Fibroblast of skin of back (primary cell): Measurements from ENCODE around the gene VANGL2.
A peak's percentile ranks its signal among the peaks of the same experiment; 100 is the strongest.

Source experiments
- DNase-seq: peaks from one replicate; pipeline ENCODE4 v3.0.0-alpha.2; 2013

Gene VANGL2

DNA sequence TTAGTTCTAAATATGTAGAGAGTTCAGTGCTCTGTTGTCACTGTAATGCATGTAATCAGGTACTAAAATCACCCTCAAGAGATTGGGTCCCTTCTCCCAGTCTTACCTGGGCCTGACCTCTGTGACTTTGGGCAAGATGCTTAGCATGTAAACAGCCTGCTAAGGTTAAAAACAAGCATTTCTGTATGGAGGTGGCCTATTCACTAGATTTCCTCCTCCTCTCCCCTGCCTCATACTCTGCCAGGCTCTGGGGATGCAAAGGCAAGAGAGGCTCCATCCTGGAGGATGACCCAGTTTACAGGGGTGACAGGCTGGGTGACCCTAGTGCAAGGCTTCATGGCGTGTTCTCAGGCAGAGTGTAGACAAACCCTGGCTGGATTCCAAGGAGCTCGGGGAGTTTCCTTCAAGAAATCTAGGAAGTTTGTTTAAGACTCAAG is 28.8 kb downstream of the VANGL2 start:
- no peak for DNase-seq

GRCh38 chr1:160429702-160430535 is 29.6 kb downstream of the VANGL2 start:
- no peak for DNase-seq

DNA sequence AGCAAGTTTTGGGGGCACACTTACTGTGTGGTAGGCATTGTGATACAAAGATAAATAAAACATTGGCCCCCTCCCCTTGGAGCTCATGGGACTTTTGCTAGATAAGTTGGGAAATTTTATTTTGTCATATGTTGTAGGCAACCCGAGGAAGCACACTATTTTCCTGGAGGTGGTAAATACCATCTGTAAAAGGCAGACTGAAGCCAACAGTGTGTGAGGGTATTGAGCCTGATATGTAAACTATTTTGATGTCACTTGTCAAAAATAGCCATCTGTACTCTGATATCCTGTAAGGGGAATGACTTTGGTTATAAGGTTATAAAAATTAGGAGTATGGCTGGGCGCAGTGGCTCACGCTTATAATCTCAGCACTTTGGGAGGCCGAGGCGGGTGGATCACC is 30.6 kb downstream of the VANGL2 start:
- no peak for DNase-seq

- no peak for DNase-seq
Observed at GRCh38 chr1:160431571-160431970, 31.2 kb downstream of the VANGL2 start.

DNA sequence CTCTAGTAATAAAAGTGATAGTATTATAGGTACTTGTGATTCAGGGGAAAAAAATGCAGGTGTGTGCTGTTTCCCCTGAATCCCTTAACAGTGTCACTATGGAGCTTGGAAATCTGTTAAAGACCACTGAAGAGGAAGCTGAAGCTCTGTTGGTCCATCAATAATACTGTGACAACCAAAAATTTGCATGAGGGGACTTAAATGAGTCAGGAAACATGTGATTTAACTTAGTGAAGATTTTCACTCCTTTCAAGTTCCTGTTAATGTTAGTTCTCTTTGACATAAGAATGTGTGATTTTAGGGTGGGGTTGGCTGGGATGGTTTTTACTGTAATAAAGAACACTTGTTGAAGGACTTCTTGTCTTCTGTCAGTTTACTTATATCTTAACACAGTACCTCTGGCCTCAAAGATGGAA is 32.0 kb downstream of the VANGL2 start:
- no peak for DNase-seq

GRCh38 chr1:160436966-160437365 is 36.6 kb downstream of the VANGL2 start:
- no peak for DNase-seq

DNA sequence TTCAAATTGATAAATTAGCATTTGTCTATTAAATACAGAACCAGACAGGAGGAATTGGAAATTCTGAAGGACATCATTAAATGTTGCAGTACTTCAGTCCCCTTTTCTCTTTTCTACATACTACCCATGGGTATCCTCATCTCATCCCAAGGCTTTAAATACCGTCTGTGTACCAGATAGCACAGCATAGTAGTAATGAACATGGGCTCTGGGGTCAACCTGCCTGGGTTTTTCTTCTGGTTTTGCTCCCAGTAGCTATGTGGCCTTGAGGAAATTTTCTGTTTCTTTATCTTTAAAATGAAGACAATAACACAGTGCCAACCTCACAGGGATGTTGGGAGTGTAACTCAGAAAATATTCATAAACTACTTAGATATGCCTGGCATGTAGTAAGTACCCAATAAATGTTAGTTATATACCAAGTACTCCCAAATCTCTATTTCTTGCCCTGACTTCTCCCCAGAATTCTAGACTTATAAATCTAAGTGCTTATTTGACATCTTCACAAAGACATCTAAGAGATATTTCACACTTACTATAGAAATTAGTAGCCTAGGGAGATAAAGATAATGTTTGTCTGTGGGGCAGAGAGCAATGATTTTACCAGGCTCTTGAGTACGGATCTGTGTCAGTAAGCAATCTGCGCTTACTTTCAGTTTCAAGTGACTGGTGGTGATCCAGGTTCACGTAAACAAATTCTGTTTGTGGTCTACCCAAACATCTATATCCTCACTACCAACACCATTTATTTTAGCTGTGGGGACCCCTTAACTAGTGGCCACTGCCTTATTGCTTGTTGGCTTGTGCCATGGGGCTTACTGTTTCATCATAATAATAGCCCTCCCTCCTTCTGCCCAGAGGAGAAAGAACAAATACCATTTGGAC is 37.3 kb downstream of the VANGL2 start:
- DNase-seq = no peak

DNA sequence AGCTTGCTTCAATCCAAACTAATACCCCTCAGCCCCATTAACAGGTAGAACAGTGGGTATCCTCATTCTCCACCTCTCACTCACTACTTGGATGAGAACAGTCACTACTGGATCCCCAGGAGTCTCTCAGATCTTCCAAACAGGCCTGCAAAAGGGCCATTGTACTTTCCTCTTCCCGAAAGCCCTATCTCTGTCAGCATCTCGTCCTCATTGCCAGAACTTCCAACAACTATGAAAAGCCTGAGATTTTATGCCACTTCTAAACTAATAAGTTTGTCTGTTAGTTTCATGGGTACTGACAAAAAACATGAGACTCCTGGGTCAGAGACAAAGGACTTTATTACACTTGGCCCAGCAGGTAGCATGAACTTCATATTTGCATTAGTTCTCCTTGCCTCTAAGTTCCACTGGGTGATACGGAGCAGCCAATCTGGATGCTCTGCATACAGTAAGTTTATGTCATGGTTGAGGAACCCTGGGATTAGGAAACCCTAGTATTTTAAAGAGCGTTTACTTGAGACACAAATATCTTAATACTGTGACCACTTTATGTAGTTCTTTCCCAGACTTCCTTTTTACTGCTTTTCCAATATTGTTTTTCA is 38.1 kb downstream of the VANGL2 start:
- DNase-seq = no peak

DNA sequence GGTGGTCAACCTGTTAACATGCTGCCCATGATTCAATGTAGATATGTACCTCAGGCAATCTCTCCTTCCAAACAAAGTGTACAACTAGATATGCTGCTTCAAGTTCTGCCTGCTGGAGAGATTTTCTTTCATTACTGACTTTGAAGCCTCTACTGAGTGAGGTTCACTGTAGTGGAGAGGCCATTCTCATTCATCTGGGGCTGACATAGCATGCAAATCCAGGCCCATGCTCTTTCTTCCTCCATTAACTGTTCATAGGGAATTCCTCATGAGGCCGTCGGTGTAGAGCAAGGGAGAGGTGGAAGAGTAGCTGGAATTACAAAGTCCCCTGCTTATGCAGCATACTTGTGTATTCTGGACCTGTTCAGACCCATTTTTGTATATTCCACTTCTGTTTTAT is 38.6 kb downstream of the VANGL2 start:
- DNase-seq = no peak

DNA sequence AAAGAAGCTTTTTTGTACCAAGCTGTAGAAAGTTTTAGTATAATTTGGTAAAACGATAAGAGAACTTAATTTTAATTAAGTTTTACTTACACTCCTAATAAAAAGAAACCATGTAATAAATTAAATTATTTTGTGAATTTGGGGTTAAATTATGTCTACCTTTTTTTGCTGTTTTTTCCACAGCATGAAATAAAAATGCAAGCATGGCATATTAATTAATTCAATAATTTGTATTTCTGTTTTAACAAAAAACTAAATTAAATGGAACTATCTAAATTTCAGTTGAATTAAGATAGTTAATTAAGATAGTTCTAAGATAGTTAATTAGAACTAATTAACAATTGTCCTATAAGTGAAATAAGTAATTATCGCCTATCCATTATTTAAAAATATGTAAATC is 39.4 kb downstream of the VANGL2 start:
- no peak for DNase-seq

- DNase-seq = no peak
Observed at GRCh38 chr1:160446945-160447600, 46.7 kb downstream of the VANGL2 start.

DNA sequence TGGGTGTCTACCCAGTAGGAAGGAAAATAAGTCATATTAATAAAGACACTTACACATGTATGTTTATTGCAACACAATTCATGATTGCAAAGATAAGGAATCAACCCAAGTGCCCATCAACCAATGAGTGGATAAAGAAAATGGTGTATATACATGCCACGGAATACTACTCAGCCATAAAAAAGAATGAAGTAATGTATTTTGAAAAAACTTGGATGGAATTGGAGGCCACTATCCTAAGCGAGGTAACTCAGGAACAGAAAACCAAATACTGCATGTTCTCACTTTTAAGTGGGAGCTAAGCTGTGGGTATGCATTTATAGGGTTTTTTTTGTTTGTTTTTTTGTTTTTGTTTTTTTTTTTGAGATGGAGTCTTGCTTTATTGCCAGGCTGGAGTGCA is 49.1 kb downstream of the VANGL2 start:
- no peak for DNase-seq

DNA sequence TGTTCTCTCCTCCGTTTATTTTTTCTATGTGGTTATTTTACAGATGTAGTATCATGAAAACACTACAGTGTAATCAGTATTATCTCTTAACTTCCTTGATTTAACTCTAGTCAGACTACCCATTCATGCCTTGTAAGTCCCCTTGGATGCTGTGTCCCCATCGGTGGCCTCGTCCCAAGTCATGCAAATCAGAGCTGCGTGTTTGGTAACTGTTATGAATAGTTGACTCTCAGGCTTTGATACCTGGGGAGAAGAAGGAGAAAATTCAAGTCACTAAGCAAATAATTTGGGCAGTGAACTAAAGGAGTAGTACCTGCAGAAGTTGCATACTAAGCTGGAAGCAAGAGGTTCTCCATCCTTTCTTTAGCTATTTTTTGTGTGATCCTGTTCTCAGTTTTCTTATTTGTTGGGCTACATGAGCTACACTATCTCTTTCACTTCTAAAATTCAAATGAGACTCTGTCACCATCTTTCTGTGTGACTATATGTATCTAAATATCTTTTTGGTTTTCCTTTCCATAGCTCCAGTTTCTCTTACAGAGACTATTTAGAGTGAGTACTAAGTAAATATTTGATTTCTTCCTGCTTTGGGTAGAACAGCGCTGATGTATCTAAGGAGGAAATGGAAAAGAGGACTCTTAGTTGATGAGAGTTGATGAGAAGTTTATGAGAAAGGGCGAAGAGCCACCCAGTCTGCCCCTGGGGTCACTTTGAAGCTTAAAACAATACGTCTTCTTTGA is 50.9 kb downstream of the VANGL2 start:
- DNase-seq = no peak

GRCh38 chr1:160451859-160452232 is 51.5 kb downstream of the VANGL2 start:
- no peak for DNase-seq

GRCh38 chr1:160453443-160453842 is 53.1 kb downstream of the VANGL2 start:
- DNase-seq = no peak

DNA sequence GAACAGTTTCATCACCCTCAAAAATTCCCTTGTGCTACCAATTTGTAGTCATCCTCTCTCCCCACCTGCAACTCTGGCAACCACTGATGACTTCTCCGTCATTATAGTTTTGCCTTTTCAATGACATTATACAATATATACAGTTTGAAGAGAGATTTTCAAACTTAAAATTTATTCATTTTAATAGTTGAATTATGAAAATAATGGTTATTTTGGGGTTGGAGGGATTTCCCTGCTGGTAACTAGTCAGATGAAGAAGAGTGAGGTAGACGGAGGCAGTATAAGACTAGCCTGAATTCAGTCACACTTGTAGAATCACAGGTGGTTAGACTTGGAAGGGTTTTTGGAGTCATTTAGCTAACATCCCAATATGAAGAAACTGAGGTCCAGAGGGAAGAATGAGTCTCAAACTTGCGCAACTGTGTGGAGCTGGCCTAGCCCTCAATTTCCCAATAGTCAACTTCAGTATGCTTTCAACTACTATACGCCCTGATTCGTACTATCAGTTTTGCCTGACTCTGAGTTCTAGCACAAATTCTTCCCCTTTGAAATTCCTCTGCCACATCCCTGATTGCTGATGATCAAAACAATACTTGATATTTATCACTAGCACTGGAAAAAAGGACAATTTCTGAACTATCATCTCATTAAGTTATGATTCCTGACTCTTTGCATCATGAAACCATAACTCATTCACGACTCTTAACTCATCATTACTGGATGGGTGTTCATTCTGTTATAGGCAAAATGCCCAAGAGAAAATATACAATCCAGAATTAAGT is 54.2 kb downstream of the VANGL2 start:
- no peak for DNase-seq

DNA sequence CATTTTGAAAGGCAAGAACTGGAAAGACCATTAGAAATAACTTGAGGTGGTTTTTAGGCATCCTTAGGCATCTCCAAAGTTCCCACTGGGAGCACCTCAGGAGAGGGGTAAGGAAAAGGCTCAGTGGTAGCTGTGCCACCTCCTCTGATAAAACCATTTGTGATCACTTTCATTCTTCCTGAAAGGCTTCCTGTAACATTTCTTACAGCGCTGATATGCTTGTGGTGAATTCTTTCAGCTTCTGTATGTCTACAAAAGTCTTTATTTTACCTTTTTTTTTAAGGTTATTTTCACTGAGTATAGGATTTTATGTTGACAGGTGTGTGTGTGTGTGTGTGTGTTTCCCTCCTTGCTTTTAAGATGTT is 54.8 kb downstream of the VANGL2 start:
- DNase-seq = no peak

GRCh38 chr1:160459056-160459455 is 58.7 kb downstream of the VANGL2 start:
- DNase-seq = peak; percentile 79

DNA sequence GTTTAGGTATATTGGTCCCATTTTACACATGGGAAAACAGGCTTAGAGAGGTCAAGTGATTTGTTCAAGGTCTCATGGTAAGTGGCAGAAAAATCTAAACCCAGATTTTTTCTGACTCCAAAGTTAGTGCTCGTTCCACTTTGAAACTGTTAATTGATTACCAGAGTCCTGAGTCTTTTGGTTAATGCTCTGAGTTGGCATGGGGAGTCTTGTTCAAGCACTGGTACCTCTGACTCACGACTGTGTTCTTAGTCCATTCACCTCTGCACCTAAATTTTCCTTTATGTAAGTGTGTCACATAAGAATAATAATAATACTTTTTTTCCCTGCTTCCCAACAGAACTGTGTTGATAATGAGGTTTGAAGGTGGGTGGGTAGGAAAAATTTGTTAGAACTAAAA is 59.3 kb downstream of the VANGL2 start:
- no peak for DNase-seq

DNA sequence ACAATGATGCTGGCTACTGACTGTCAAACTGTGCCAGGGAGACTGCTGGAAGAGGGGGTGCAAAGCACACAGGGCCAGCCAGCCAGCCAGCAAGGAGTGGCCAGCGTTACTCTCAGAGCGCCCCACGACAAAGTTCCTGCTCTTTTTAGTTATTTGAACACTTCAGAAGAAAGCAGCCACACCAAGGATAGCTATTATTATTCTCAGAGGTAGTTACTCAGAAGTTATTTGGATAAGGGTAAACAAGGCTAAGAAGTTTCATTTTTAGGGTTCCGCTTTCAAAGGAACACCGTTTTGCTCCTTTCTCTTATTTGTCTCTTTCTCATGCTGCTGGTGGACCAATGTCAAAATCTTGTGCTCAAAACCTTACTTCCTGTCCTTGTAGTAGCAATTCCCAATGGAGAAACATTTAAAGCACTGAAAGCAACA is 59.9 kb downstream of the VANGL2 start:
- no peak for DNase-seq

DNA sequence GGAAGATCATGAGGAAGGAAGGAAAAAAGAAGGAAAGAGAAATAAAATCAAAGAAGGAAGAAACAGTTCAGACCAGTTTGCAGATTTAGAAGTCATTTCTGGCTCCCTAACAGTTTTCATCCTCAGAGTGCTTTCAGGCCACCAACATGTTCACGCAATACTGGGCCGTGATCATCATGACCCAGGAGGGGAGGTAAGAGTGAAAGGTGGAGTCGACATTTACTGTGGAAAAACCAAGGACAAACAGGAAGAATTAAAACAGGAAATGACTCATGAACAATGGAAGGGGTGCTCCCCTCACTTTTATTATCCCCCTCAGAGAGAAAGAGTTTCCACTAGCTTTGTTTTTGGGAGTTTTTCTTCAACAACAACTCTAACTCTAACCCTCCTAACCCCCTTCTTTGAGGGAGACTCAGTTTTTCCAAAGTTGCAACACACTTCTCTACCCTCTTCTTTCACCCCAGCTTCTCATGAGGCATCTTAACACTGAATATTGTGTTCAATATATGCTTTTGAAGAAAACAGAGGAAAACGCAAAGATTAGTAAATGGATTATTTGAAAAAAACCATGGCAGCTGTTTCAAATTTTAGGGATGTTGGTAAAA is 60.4 kb downstream of the VANGL2 start:
- no peak for DNase-seq
